Measurements from ENCODE around the gene SEC22A. TPM values are rescaled to one million over a fixed set of nuclear protein-coding genes. Genes with fewer than 3 reads are reported as not detected.

Gene SEC22A
- total RNA-seq, 3 donors from 2014 or later (not counting 1 experiment from before 2014, with no cell fraction given), result 16.4 to 21.2 (median 17.0) TPM

DNA sequence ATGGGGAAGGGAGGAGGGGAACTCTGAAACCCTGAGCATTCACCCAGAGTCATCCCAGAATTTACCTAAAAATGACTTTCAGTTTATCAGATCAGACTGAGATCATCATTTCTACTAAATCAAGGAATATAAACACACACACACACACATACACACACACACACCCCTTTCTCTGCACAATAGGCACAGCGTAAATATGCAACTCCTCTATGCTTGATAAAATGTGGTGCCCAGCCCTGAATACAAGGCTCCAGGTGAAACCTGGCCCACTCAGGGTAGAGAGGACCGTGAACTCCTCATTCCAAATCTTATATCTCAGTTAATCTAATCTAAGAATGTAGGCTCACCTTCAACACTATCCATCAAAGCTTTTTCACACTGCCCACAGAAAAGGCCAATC lies 31.8 kb upstream of the SEC22A start:
- H3K27ac Mint-ChIP-seq, result no peak overlapping the region
- no peak for TF ChIP-seq CTCF (IDR thresholded peaks at IDR 0.05)
- DNase-seq, result no peak
- H3K4me1 Mint-ChIP-seq, result no peaks in the 10 kb centered on the region
- H3K36me3 Mint-ChIP-seq, result no peaks in the 10 kb centered on the region
- 77% methylated on average over 2 of the region's 2 CpGs for WGBS (ENCODE audit: insufficient coverage)
- H3K4me1 ChIP-seq (ENCODE audit: control insufficient read depth, insufficient read depth, low read length), result no peaks in the 10 kb centered on the region
- no peak overlapping the region for H3K27ac ChIP-seq (ENCODE audit: low read length)
- peaks cover 0 to 8% of the 10 kb centered on the region in 2 donors for H3K27me3 Mint-ChIP-seq (ENCODE audit: low read depth in 2 of 2)
- intact Hi-C loops (cut with micrococcal nuclease), result no loop called here
- H3K36me3 ChIP-seq (ENCODE audit: control insufficient read depth, insufficient read depth, low read length), result no peaks in the 10 kb centered on the region
- no peak overlapping the region for H3K4me3 ChIP-seq (ENCODE audit: low read length)
- H3K9me3 ChIP-seq (ENCODE audit: control insufficient read depth, insufficient read depth, low read length), result no peaks in the 10 kb centered on the region
- H3K9me3 Mint-ChIP-seq, result no peaks in the 10 kb centered on the region
- no peaks in the 10 kb centered on the region for H3K27me3 ChIP-seq (ENCODE audit: control insufficient read depth, insufficient read depth, low read length)
- ATAC-seq, result no peak
- no peak overlapping the region for H3K4me3 Mint-ChIP-seq

- Histone ChIP-seq H3K36me3 (ENCODE audit: control insufficient read depth, insufficient read depth, low read length) (no peaks in the 10 kb centered on the region), H3K27ac (ENCODE audit: low read length) (no peak overlapping the region), H3K9me3 (ENCODE audit: control insufficient read depth, insufficient read depth, low read length) (no peaks in the 10 kb centered on the region), H3K27me3 (ENCODE audit: control insufficient read depth, insufficient read depth, low read length) (no peaks in the 10 kb centered on the region), H3K4me1 (ENCODE audit: control insufficient read depth, insufficient read depth, low read length) (no peaks in the 10 kb centered on the region), H3K4me3 (ENCODE audit: low read length) (no peak overlapping the region)
- TF ChIP-seq CTCF (IDR thresholded peaks at IDR 0.05), result no peak
- Mint-ChIP-seq H3K4me3 (no peak overlapping the region), H3K36me3 (no peaks in the 10 kb centered on the region), H3K9me3 (peaks cover 0 to 2% of the 10 kb centered on the region in 2 donors), H3K27ac (no peak overlapping the region), H3K27me3 (ENCODE audit: low read depth in 2 of 2) (peaks cover 5 to 12% of the 10 kb centered on the region in 2 donors), H3K4me1 (no peaks in the 10 kb centered on the region)
- 88% methylated on average over 4 of the region's 5 CpGs for WGBS (ENCODE audit: insufficient coverage)
- ATAC-seq (no peak), DNase-seq (no peak)
- intact Hi-C loops (cut with micrococcal nuclease), result no loop called here
These were observed 21.0 kb upstream of the SEC22A start for GRCh38 chr3:123180791-123181190.

DNA sequence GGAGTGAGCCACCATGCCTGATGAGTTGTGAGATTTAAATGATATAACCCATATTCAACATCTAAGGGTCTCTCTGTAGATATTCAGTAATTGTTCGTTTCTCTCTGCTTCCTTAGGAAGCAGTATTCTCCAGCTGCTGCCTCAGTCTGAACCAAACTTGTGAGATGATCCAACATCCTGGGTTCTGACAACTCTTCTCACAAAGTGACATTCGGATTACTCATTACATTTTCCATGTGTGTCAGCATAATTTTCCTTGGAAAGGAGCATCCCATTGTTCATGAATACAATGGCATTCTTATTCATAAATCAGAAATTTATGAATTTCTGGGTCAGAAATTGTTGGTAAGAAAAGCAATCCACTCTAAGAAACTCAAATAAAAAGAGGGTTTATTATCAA lies 15.0 kb upstream of the SEC22A start:
- H3K36me3 Mint-ChIP-seq, result no peaks in the 10 kb centered on the region
- no peak for DNase-seq
- Histone ChIP-seq H3K4me1 (ENCODE audit: control insufficient read depth, insufficient read depth, low read length) (no peaks in the 10 kb centered on the region), H3K9me3 (ENCODE audit: control insufficient read depth, insufficient read depth, low read length) (no peaks in the 10 kb centered on the region), H3K27me3 (ENCODE audit: control insufficient read depth, insufficient read depth, low read length) (no peaks in the 10 kb centered on the region), H3K27ac (ENCODE audit: low read length) (no peak overlapping the region), H3K4me3 (ENCODE audit: low read length) (no peak overlapping the region), H3K36me3 (ENCODE audit: control insufficient read depth, insufficient read depth, low read length) (no peaks in the 10 kb centered on the region)
- ATAC-seq, result no peak
- intact Hi-C loops (cut with micrococcal nuclease), result no loop called here
- no peaks in the 10 kb centered on the region for H3K4me1 Mint-ChIP-seq
- no peak overlapping the region for H3K27ac Mint-ChIP-seq
- peaks cover 0 to 2% of the 10 kb centered on the region in 2 donors for H3K9me3 Mint-ChIP-seq
- no peak overlapping the region for H3K4me3 Mint-ChIP-seq
- WGBS (ENCODE audit: insufficient coverage), result 93% methylated on average over 2 of the region's 2 CpGs
- no peak for TF ChIP-seq CTCF (IDR thresholded peaks at IDR 0.05)
- peaks cover 0 to 7% of the 10 kb centered on the region in 2 donors for H3K27me3 Mint-ChIP-seq (ENCODE audit: low read depth in 2 of 2)

- Mint-ChIP-seq H3K27ac (no peak overlapping the region), H3K4me1 (no peaks in the 10 kb centered on the region), H3K4me3 (no peak overlapping the region), H3K36me3 (no peaks in the 10 kb centered on the region), H3K27me3 (ENCODE audit: low read depth in 2 of 2) (peaks cover 7 to 9% of the 10 kb centered on the region in 2 donors), H3K9me3 (no peaks in the 10 kb centered on the region)
- TF ChIP-seq CTCF (IDR thresholded peaks at IDR 0.05), result no peak
- no peaks in the 10 kb centered on the region for H3K9me3 ChIP-seq (ENCODE audit: control insufficient read depth, insufficient read depth, low read length)
- DNase-seq (no peak), ATAC-seq (no peak)
- no peaks in the 10 kb centered on the region for H3K36me3 ChIP-seq (ENCODE audit: control insufficient read depth, insufficient read depth, low read length)
- intact Hi-C loops (cut with micrococcal nuclease), result no loop called here
- no peak overlapping the region for H3K4me3 ChIP-seq (ENCODE audit: low read length)
- WGBS (ENCODE audit: insufficient coverage), result 100% methylated on average over 2 of the region's 6 CpGs
- H3K4me1 ChIP-seq (ENCODE audit: control insufficient read depth, insufficient read depth, low read length), result no peaks in the 10 kb centered on the region
- H3K27me3 ChIP-seq (ENCODE audit: control insufficient read depth, insufficient read depth, low read length), result no peaks in the 10 kb centered on the region
- H3K27ac ChIP-seq (ENCODE audit: low read length), result no peak overlapping the region
These were observed 13.7 kb upstream of the SEC22A start for GRCh38 chr3:123188058-123188457.
